ENCODE results near the gene HLA-DMA. TPM values are rescaled to one million over a fixed set of nuclear protein-coding genes. Genes with fewer than 3 reads are reported as not detected.

HLA-DMA gene
- total and polyA plus RNA-seq, 9 of the 15 experiments (the other 6 are each of a cell fraction or from before 2014, with no cell fraction given) = 0.13 to 0.83 (median 0.51) TPM

DNA sequence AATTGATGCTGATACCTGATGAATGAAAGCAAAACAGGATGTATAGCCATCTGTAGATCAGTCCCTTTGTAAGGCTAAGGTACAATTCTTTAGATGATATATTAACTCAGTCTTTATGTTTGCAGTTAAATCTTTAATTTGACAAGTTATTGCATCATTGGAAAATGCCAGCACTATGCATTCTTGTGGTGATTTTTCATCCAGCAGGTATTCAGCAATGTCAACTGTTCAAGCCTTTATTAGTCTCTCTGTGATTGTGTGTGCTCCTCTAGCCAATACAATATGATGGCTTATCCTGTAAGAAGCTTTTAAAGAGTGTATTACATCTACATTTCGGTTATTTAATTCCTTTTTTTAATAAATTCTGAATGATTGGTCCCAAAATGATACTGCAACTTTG is 46.4 kb downstream of the HLA-DMA start:
- Histone ChIP-seq H3K4me1 (replicated peaks in 1 of 2; ENCODE audit: control insufficient read depth in 2 of 2, insufficient read depth in 2 of 2, low read length in 2 of 2) (no peaks in the 10 kb centered on the region), H3K36me3 (ENCODE audit: control insufficient read depth, insufficient read depth, low read length) (no peaks in the 10 kb centered on the region), H4K20me1 (replicated peaks; ENCODE audit: control insufficient read depth, insufficient read depth, low read length) (no peaks in the 10 kb centered on the region), H3K4me2 (ENCODE audit: insufficient read depth, low read length) (no peak overlapping the region), H3K9me1 (ENCODE audit: control insufficient read depth, insufficient read depth, low read length) (no peaks in the 10 kb centered on the region), H3K9ac (ENCODE audit: insufficient read depth in 1 of 2, low read depth in 2 of 2, low read length in 2 of 2) (no peak overlapping the region), H3K4me3 (no peak overlapping the region), H3K9me3 (replicated peaks; ENCODE audit: control insufficient read depth, insufficient read depth, low read depth, low read length) (no peaks in the 10 kb centered on the region), H3K27me3 (ENCODE audit: control insufficient read depth in 2 of 2, insufficient read depth in 2 of 2, low read length in 2 of 2) (peaks cover 4 to 5% of the 10 kb centered on the region in 2 experiments; a peak in 2 of 5 replicates), H3K79me2 (ENCODE audit: control insufficient read depth, insufficient read depth, low read length) (no peaks in the 10 kb centered on the region), H3K27ac (ENCODE audit: extremely low read depth, low read depth, low read length) (no peak overlapping the region), H2AFZ (ENCODE audit: low read depth, low read length) (no peak overlapping the region)
- in situ Hi-C loops (cut with MboI) (no loop called here), intact Hi-C loops (cut with micrococcal nuclease) (no loop called here)
- BruUV-seq (replicated peaks) = no TSS peak
- no peak for TF ChIP-seq YY1 (IDR thresholded peaks at IDR 0.05; ENCODE audit: borderline replicate concordance in 1 of 3, control insufficient read depth in 1 of 3, extremely low read depth in 1 of 3, insufficient read depth in 3 of 3, insufficient read length in 1 of 3, insufficient replicate concordance in 2 of 3, low read depth in 1 of 3, low read length in 2 of 3)
- TF ChIP-seq, protein P1, sequence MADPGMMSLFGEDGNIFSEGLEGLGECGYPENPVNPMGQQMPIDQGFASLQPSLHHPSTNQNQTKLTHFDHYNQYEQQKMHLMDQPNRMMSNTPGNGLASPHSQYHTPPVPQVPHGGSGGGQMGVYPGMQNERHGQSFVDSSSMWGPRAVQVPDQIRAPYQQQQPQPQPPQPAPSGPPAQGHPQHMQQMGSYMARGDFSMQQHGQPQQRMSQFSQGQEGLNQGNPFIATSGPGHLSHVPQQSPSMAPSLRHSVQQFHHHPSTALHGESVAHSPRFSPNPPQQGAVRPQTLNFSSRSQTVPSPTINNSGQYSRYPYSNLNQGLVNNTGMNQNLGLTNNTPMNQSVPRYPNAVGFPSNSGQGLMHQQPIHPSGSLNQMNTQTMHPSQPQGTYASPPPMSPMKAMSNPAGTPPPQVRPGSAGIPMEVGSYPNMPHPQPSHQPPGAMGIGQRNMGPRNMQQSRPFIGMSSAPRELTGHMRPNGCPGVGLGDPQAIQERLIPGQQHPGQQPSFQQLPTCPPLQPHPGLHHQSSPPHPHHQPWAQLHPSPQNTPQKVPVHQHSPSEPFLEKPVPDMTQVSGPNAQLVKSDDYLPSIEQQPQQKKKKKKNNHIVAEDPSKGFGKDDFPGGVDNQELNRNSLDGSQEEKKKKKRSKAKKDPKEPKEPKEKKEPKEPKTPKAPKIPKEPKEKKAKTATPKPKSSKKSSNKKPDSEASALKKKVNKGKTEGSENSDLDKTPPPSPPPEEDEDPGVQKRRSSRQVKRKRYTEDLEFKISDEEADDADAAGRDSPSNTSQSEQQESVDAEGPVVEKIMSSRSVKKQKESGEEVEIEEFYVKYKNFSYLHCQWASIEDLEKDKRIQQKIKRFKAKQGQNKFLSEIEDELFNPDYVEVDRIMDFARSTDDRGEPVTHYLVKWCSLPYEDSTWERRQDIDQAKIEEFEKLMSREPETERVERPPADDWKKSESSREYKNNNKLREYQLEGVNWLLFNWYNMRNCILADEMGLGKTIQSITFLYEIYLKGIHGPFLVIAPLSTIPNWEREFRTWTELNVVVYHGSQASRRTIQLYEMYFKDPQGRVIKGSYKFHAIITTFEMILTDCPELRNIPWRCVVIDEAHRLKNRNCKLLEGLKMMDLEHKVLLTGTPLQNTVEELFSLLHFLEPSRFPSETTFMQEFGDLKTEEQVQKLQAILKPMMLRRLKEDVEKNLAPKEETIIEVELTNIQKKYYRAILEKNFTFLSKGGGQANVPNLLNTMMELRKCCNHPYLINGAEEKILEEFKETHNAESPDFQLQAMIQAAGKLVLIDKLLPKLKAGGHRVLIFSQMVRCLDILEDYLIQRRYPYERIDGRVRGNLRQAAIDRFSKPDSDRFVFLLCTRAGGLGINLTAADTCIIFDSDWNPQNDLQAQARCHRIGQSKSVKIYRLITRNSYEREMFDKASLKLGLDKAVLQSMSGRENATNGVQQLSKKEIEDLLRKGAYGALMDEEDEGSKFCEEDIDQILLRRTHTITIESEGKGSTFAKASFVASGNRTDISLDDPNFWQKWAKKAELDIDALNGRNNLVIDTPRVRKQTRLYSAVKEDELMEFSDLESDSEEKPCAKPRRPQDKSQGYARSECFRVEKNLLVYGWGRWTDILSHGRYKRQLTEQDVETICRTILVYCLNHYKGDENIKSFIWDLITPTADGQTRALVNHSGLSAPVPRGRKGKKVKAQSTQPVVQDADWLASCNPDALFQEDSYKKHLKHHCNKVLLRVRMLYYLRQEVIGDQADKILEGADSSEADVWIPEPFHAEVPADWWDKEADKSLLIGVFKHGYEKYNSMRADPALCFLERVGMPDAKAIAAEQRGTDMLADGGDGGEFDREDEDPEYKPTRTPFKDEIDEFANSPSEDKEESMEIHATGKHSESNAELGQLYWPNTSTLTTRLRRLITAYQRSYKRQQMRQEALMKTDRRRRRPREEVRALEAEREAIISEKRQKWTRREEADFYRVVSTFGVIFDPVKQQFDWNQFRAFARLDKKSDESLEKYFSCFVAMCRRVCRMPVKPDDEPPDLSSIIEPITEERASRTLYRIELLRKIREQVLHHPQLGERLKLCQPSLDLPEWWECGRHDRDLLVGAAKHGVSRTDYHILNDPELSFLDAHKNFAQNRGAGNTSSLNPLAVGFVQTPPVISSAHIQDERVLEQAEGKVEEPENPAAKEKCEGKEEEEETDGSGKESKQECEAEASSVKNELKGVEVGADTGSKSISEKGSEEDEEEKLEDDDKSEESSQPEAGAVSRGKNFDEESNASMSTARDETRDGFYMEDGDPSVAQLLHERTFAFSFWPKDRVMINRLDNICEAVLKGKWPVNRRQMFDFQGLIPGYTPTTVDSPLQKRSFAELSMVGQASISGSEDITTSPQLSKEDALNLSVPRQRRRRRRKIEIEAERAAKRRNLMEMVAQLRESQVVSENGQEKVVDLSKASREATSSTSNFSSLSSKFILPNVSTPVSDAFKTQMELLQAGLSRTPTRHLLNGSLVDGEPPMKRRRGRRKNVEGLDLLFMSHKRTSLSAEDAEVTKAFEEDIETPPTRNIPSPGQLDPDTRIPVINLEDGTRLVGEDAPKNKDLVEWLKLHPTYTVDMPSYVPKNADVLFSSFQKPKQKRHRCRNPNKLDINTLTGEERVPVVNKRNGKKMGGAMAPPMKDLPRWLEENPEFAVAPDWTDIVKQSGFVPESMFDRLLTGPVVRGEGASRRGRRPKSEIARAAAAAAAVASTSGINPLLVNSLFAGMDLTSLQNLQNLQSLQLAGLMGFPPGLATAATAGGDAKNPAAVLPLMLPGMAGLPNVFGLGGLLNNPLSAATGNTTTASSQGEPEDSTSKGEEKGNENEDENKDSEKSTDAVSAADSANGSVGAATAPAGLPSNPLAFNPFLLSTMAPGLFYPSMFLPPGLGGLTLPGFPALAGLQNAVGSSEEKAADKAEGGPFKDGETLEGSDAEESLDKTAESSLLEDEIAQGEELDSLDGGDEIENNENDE (IDR thresholded peaks at IDR 0.05; ENCODE audit: low read depth, low read length) = no peak
- TF ChIP-seq, protein P2, sequence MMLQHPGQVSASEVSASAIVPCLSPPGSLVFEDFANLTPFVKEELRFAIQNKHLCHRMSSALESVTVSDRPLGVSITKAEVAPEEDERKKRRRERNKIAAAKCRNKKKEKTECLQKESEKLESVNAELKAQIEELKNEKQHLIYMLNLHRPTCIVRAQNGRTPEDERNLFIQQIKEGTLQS (IDR thresholded peaks at IDR 0.05) = peak; percentile 42; the same call in 1 of the 2 replicates
- TF ChIP-seq, protein P2 (CRISPR knock-in tag; conservative IDR thresholded peaks at IDR 0.05) = no peak
- no peak for TF ChIP-seq CEBPG (CRISPR knock-in tag; IDR thresholded peaks at IDR 0.05)
- peak; percentile 28 to 40; a peak in 1 of 4 replicates for TF ChIP-seq CEBPG (tag; conservative IDR thresholded peaks at IDR 0.05 in 1 of 2, IDR thresholded peaks at IDR 0.05 in 1 of 2)
- FAIRE-seq (no peak), ATAC-seq (no peak), DNase-seq (ENCODE audit: extremely low read depth in 1 of 4, low spot score in 3 of 4) (no peak)
- ChIA-PET POLR2A (interaction anchor here (1.6 kb wide), 1 partner anchor 65 kb away, joined by 4 read pairs; no protein-coding TSS in a partner anchor), CTCF (ENCODE audit: low intra/inter-chr PET ratio) (no interaction called here)
- 0% methylated on average over 1 of the region's 1 CpG for WGBS (ENCODE audit: insufficient coverage, low coverage, missing lambda C conversion rate)

All from K562 (cell line).